Dendritic cell treated with granulocyte-macrophage colony-stimulating factor and Interleukin-4, amounts not matched to agents 40 ng/mL and 50 ng/mL, for 4 days (primary cell): ENCODE data around the gene TTC28.
"Not testable (repeated sequence)": the region's sequence is repeated elsewhere in the genome, so short reads cannot be mapped to it uniquely, and the experiment has no call there.

Source experiments
- H3K27ac Mint-ChIP-seq: one replicate; pipeline ENCODE4 v1.8.0; 2022; ENCODE audit warnings: mild to moderate bottlenecking, mixed read lengths
- H3K27me3 Mint-ChIP-seq: one replicate; pipeline ENCODE4 v1.8.0; 2022; ENCODE audit warnings: mild to moderate bottlenecking, mixed read lengths
- H3K36me3 Mint-ChIP-seq: one replicate; pipeline ENCODE4 v1.8.0; 2022; ENCODE audit warnings: low read depth, mixed read lengths
- H3K4me1 Mint-ChIP-seq: one replicate; pipeline ENCODE4 v1.8.0; 2022; ENCODE audit warnings: low read depth, mixed read lengths
- H3K4me3 Mint-ChIP-seq: one replicate; pipeline ENCODE4 v1.8.0; 2022; ENCODE audit warnings: mild to moderate bottlenecking, moderate library complexity, mixed read lengths
- H3K9me3 Mint-ChIP-seq: one replicate; pipeline ENCODE4 v1.8.0; 2022; ENCODE audit warnings: mixed read lengths
- intact Hi-C: fragments of 100-400 bp; cut with micrococcal nuclease; formaldehyde crosslinking; loops from one replicate; pipeline ENCODE4 v1.15.0; 2022

The TTC28 gene

DNA sequence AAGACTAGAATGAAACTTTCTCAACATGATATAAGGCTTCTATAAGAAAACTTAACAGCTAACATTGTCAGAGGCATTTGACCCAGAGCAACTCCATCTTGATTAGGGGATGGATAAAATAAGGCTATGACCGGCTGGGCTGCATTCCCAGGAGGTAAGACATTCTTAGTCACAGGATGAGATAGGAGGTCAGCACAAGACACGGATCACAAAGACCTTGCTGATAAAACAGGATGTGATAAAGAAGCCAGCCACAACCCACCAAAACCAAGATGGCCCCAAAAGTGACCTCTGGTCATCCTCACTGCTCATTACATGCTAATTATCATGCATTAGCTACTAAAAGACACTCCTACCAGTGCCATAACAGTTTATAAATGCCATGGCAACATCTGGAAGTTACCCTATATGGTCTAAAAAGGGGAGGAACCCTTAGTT is 135.2 kb downstream of the TTC28 start:
- Mint-ChIP-seq H3K27ac (no peak overlapping the region), H3K9me3 (peaks cover 19% of the 10 kb centered on the region), H3K27me3 (no peaks in the 10 kb centered on the region), H3K36me3 (no peaks in the 10 kb centered on the region), H3K4me3 (no peak overlapping the region), H3K4me1 (no peaks in the 10 kb centered on the region)
- intact Hi-C loops: no loop called here

DNA sequence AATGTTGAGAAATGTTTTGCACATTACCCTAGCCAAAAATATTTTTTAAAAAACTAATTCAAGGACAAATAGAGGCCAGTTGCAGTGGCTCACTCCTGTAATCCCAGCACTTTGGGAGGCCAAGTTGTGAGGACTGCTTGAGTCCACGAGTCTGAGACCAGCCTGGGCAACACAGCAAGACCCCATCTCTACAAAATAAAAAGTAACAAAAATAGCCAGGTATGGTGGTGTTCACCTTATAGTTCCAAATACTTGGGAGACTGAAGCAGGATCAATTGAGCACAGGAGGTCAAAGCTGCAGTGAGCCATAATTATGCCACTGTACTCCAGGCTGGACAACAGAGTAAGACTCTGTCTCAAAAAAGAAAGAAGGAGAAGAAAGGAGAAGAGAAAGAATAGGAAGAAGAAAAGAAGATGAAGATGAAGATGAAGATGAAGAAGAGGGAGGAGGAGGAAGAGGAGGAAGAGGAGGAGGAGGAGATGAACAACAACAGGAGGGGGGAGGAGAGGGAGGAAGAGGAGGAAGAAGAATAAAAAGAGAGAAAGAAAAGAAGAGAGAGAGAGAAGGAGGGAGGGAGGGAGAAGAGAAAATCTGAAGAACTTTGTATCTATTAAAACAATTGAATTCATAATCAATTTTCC is 136.5 kb downstream of the TTC28 start:
- no peaks in the 10 kb centered on the region for H3K4me1 Mint-ChIP-seq
- intact Hi-C loops: no loop called here
- no peaks in the 10 kb centered on the region for H3K27me3 Mint-ChIP-seq
- H3K36me3 Mint-ChIP-seq: no peaks in the 10 kb centered on the region
- H3K9me3 Mint-ChIP-seq: peaks cover 19% of the 10 kb centered on the region
- no peak overlapping the region for H3K4me3 Mint-ChIP-seq
- no peak overlapping the region for H3K27ac Mint-ChIP-seq

DNA sequence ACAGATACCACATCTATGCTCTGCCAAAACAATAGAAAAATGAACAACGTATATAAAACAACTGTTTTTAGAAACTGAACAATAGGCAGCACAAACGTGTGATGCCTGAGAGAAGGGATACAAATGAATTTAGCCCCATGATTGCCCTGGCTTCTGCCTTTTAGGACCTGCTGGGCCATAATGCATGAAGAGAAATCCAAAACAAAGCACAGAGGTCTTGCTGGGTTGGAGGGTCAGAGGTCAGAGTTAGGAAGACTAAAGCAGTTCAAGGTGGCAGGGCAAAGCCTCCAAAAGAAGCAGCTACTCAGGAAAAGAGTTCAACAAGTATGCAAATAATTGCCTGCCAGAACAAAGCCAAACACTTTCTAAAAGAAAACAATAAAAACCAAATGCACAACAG is 138.5 kb downstream of the TTC28 start:
- no peaks in the 10 kb centered on the region for H3K4me1 Mint-ChIP-seq
- peaks cover 19% of the 10 kb centered on the region for H3K9me3 Mint-ChIP-seq
- no peak overlapping the region for H3K4me3 Mint-ChIP-seq
- no peaks in the 10 kb centered on the region for H3K36me3 Mint-ChIP-seq
- no peaks in the 10 kb centered on the region for H3K27me3 Mint-ChIP-seq
- intact Hi-C loops: no loop called here
- no peak overlapping the region for H3K27ac Mint-ChIP-seq

DNA sequence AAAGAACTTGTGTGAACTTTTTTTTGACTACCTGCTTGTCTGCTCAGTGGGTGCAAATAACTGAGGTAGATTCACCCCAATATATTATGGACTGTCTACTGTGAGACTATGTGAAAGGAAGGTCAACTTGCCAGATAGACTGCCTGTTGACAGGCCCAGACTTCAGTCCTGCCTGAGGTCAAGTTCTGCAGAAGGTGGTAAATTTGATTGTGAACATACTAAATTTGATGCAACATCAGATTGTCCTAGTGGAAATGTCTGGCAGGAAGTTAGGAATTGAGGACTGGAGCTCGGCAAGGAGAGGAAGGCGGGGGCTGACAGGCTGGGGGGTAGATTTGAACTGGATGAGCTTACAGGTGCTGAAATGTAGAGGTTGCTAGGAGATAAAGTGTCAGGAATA is 140.7 kb downstream of the TTC28 start:
- intact Hi-C loops: no loop called here
- no peak overlapping the region for H3K4me3 Mint-ChIP-seq
- H3K36me3 Mint-ChIP-seq: no peaks in the 10 kb centered on the region
- H3K9me3 Mint-ChIP-seq: peaks cover 19% of the 10 kb centered on the region
- no peaks in the 10 kb centered on the region for H3K4me1 Mint-ChIP-seq
- no peaks in the 10 kb centered on the region for H3K27me3 Mint-ChIP-seq
- no peak overlapping the region for H3K27ac Mint-ChIP-seq

DNA sequence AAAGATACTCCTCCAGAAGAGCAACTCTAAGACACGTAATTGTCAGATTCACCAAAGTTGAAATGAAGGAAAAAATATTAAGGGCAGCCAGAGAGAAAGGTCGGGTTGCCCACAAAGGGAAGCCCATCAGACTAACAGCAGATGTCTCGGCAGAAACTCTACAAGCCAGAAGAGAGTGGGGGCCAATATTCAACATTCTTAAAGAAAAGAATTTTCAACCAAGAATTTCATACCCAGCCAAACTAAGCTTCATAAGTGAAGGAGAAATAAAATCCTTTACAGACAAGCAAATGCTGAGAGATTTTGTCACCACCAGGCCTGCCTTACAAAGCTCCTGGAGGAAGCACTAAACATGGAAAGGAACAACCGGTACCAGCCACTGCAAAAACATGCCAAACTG is 149.1 kb downstream of the TTC28 start:
- H3K36me3 Mint-ChIP-seq, H3K27ac Mint-ChIP-seq, H3K4me1 Mint-ChIP-seq, H3K4me3 Mint-ChIP-seq, H3K27me3 Mint-ChIP-seq, intact Hi-C loops: not testable (repeated sequence)
- peaks cover 36% of the 10 kb centered on the region for H3K9me3 Mint-ChIP-seq

DNA sequence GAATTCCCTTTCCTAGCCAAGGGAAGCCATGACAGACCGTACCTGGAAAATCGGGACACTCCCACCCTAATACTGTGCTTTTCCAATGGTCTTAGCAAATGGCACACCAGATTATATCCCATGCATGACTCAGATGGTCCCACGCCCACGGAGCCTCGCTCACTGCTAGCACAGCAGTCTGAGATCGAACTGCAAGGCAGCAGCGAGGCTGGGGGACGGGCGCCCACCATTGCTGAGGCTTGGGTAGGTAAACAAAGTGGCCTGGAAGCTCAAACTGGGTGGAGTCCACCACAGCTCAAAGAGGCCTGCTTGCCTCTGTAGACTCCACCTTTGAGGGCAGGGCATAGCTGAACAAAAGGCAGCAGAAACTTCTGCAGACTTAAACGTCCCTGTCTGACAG is 150.5 kb downstream of the TTC28 start:
- H3K4me1 Mint-ChIP-seq, H3K27me3 Mint-ChIP-seq, H3K27ac Mint-ChIP-seq, intact Hi-C loops, H3K36me3 Mint-ChIP-seq, H3K4me3 Mint-ChIP-seq: not testable (repeated sequence)
- peaks cover 36% of the 10 kb centered on the region for H3K9me3 Mint-ChIP-seq

DNA sequence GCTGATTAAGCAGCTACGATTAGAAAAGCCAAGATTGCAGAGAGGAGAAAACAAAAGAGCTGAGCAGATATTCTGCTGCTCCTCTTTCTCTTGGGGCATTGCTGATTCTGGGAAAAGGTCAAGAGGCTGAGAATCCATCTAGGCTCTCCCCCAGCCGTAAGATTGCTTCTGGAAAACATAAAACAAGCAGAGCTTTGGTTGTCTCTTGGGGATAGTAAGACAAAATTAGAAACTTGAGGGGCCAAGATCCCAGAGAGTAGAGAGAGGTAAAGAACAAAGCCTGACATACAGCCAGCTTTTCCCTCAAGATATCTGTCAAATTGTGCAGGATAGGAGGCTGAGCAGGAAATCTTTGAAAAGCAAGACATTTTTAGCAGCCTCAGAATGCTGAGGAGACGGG is 158.2 kb downstream of the TTC28 start:
- H3K27ac Mint-ChIP-seq: no peak overlapping the region
- H3K36me3 Mint-ChIP-seq: no peaks in the 10 kb centered on the region
- no peaks in the 10 kb centered on the region for H3K27me3 Mint-ChIP-seq
- no peaks in the 10 kb centered on the region for H3K9me3 Mint-ChIP-seq
- H3K4me1 Mint-ChIP-seq: no peaks in the 10 kb centered on the region
- H3K4me3 Mint-ChIP-seq: no peak overlapping the region
- intact Hi-C loops: no loop called here

DNA sequence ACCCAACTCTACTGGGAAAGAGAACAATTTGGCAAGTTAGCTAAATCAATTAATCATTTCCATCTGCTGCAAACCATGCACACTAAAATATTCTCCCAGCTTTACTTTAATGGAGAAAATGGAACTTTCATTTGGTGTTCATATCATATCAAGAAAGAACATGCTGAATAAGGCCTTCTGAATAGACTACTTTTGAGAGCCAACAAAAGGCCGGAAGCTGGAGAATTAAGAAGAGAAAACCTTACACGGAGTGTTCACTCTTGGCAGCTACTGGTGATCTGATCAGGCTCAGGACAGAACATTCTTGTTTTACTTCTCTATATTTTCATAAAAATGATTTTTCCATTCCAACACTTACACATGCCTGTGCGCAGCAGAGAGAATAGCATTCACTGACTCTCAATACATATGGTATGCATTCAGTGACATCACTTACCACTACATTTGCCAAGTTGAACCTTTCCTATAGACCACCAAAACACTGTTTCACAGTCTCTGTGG is 165.3 kb downstream of the TTC28 start:
- Mint-ChIP-seq H3K4me3 (no peak overlapping the region), H3K27me3 (no peaks in the 10 kb centered on the region), H3K9me3 (peaks cover 18% of the 10 kb centered on the region), H3K4me1 (no peaks in the 10 kb centered on the region), H3K36me3 (no peaks in the 10 kb centered on the region), H3K27ac (no peak overlapping the region)
- intact Hi-C loops: no loop called here

DNA sequence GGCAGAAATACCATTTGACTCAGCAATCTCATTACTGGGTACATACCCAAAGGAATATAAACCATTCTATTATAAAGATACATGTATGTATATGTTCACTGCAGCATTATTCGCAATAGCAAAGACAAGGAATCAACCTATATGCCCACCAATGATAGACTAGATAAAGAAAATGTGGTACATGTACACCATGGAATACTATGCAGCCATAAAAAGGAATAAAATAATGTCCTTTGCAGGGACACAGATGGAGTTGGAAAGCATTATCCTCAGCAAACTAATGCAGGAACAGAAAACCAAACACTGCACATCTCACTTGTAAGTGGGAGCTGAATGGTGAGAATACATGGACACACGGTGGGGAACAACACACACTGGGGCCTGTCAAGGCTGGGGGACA is 167.3 kb downstream of the TTC28 start:
- H3K36me3 Mint-ChIP-seq, H3K27ac Mint-ChIP-seq, intact Hi-C loops, H3K4me1 Mint-ChIP-seq, H3K27me3 Mint-ChIP-seq, H3K4me3 Mint-ChIP-seq: not testable (repeated sequence)
- peaks cover 23% of the 10 kb centered on the region for H3K9me3 Mint-ChIP-seq

DNA sequence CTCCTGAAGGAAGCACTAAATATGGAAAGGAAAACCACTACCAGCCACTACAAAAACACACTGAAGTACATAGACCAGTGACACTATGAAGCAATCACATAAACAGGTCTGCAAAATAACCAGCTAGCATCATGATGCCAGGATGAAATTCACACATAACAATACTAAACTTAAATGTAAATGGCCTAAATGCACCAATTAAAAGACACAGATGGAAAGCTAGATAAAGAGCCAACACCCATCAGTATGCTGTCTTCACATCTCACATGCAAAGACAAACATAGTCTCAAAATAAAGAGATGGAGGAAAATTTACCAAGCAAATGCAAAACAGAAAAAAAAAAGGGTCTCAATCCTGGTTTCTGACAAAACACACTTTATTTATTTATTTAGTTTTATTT is 171.7 kb downstream of the TTC28 start:
- intact Hi-C loops: no loop called here
- H3K4me3 Mint-ChIP-seq: no peak overlapping the region
- no peak overlapping the region for H3K27ac Mint-ChIP-seq
- no peaks in the 10 kb centered on the region for H3K36me3 Mint-ChIP-seq
- H3K27me3 Mint-ChIP-seq: no peaks in the 10 kb centered on the region
- peaks cover 23% of the 10 kb centered on the region for H3K9me3 Mint-ChIP-seq
- H3K4me1 Mint-ChIP-seq: no peaks in the 10 kb centered on the region

DNA sequence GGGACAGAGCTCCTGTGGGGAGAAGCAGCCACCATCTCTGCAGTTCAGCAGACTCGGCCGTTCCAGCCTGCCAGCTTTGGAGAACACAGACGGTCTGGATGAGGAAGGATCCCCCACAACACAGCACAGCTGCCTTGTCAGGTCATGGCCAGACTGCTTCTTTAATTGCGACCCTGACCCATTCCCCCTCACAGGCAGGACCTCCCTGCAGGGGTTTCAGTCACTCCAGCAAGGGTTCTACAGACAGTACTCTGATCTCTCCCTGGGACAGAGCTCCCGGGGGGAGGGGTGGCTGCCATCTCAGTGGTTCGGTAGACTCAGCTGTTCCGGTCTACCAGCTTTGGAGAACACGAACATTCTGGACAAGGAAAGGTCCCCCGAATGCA is 173.5 kb downstream of the TTC28 start:
- Mint-ChIP-seq H3K9me3 (peaks cover 22% of the 10 kb centered on the region), H3K36me3 (no peaks in the 10 kb centered on the region), H3K27me3 (no peaks in the 10 kb centered on the region), H3K4me1 (no peaks in the 10 kb centered on the region), H3K27ac (no peak overlapping the region), H3K4me3 (no peak overlapping the region)
- intact Hi-C loops: no loop called here

DNA sequence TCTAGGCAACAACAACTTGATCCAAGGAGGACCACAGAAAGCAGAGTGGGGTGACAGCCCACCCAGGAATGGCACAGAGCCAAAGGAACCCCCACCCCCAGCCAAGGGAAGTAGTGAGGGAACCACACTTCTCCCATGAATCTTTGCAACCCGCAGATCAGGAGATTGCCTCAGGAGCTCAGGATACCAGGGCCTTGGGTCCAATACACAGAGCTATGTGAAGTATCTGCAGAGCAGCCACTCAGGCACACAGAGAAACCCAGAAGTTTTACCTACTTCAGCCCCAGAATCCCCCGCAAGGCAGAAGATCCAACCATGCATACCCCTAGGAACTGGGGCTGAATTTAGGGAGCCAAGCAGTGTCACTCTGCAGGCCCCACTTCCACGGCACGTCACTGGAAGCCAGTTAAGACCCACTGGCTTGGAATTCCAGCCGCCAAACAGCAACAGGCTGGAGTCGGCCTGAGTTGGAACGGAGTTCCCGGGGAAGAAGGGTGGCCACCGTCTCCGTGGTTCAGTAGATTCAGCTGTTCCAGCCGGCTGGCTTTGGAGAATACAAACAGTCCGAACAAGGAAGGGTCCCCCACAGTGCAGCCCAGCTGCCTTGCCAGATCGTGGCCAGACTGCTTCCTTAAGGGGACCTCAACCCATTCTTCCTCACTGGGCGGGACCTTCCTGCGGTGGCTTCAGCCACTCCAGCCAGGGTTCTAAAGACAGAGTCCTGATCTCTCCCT is 174.1 kb downstream of the TTC28 start:
- H3K36me3 Mint-ChIP-seq: no peaks in the 10 kb centered on the region
- no peak overlapping the region for H3K27ac Mint-ChIP-seq
- no peak overlapping the region for H3K4me3 Mint-ChIP-seq
- peaks cover 16% of the 10 kb centered on the region for H3K9me3 Mint-ChIP-seq
- intact Hi-C loops: no loop called here
- no peaks in the 10 kb centered on the region for H3K27me3 Mint-ChIP-seq
- no peaks in the 10 kb centered on the region for H3K4me1 Mint-ChIP-seq

DNA sequence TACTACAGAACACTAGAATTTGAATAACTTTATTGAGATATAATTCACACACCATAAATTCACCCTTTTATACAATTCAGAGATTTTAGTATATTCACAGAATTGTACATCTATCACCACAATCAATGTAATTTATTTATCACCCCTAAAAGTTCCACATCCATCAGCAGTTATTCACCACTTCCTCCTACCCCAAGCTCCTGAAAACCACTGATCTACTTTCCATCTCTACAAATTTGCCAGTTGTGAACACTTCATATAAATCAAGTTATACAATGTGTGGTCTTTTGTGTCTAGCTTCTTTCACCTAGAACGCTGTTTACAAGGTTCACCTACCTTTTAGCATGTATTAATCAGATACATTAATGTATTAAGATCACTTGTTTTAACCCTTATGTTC is 179.6 kb downstream of the TTC28 start:
- no peaks in the 10 kb centered on the region for H3K27me3 Mint-ChIP-seq
- H3K4me3 Mint-ChIP-seq: no peak overlapping the region
- H3K27ac Mint-ChIP-seq: no peak overlapping the region
- H3K36me3 Mint-ChIP-seq: no peaks in the 10 kb centered on the region
- intact Hi-C loops: no loop called here
- H3K9me3 Mint-ChIP-seq: no peaks in the 10 kb centered on the region
- no peaks in the 10 kb centered on the region for H3K4me1 Mint-ChIP-seq

DNA sequence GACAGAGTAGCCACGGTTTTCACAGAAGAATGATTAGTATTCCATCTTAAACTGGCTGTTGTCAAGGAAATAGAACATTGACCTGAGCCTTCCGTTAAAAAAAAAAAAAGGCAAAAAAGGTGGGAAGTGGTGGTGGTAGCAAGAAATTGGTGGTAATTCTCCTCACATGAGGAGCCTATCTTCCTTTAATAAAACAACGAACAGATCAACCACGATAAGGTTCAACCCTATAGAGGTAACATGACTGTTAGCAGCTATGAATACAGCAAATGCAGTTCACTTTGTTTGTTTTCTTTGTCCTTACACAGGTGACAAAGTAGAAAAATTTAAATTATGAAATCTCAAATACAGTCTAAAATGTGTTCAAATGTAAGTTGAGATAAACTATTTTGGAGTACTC is 181.6 kb downstream of the TTC28 start:
- H3K4me1 Mint-ChIP-seq: no peaks in the 10 kb centered on the region
- intact Hi-C loops: no loop called here
- no peaks in the 10 kb centered on the region for H3K36me3 Mint-ChIP-seq
- no peaks in the 10 kb centered on the region for H3K9me3 Mint-ChIP-seq
- no peaks in the 10 kb centered on the region for H3K27me3 Mint-ChIP-seq
- H3K27ac Mint-ChIP-seq: no peak overlapping the region
- no peak overlapping the region for H3K4me3 Mint-ChIP-seq

DNA sequence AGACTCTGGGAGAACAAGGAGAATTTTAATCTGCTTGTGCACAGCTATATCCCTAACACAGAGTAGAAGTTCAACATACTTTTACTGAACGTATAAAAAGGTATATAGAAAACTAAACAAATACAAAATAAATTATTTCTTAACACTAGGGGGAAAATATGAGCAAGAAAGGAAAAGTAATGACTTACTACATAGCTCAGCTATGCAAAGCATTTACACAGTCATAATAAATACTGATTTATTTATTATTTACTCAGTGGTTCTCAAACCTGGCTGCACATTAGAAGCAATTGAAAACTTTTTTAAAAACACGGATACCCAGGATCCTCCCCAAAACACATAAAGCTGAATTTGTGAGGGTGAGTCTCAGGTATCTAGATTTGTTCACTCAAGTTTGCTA is 182.5 kb downstream of the TTC28 start:
- H3K27ac Mint-ChIP-seq: no peak overlapping the region
- no peaks in the 10 kb centered on the region for H3K4me1 Mint-ChIP-seq
- H3K4me3 Mint-ChIP-seq: no peak overlapping the region
- no peaks in the 10 kb centered on the region for H3K36me3 Mint-ChIP-seq
- intact Hi-C loops: no loop called here
- no peaks in the 10 kb centered on the region for H3K9me3 Mint-ChIP-seq
- H3K27me3 Mint-ChIP-seq: no peaks in the 10 kb centered on the region
